ENCODE measurements around the gene OGG1. TPM values are rescaled to one million over a fixed set of nuclear protein-coding genes. Genes with fewer than 3 reads are reported as not detected.

Gene OGG1
- total RNA-seq, 4 donors from 2014 or later = 26.8 to 54.9 (median 40.6) TPM

DNA sequence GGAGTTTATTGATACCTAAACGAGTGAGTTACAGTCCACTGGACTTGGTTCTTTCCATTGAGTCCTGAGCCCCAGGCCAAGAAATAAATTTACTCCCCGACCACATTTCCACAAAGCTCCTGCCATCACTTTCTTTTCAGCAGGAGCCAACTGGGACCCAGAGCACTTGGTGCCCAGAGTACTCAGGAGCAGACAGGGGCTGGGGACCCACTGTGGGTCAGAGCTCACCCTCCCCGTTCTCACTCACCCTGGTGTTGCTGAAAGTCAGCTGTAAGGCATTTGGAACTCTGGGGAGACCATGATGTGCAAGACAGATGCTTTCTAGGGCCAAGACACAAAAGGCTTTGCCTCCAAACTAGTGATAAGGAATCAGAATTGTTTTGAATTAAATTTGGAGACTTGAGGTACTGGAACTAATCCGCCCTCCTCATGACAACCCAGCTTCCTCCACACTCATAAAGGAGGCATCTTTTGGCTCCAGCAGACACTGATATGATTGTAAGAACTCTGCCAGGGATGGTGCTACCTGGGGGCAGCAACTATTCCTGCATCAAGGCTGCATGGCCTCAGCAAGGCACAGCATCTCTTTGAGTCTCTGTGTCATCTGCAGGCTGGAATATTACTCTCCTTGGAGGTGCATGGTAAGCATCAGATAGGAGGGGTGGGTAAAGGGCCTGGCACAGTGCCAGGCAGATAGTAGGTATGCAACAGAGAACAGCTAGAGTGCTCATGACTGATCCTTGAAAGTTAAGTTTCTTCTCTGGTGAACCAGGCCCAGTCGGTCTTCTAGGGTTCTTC is 27.3 kb downstream of the OGG1 start:
- WGBS, 2 donors = 72 to 76% methylated on average over 5 of the region's 5 CpGs

DNA sequence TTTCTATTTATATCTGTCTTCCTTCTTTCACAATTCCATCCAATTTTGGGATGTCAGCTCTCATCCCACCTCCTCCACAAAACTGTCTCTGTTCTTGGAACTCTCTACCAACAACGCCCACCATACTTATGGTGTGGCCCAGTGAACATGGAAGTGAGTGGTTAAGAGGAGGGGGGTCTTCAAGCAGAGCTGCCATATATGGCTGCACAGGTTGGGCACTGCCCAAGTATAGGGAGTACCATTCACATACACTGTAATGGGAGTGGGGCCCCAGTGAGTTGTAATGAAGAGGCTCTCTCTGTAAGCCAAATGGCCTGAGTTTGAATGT is 27.9 kb downstream of the OGG1 start:
- H3K9me3 ChIP-seq = no peaks in the 10 kb centered on the region
- H3K36me3 ChIP-seq = peaks cover 0 to 37% (median 0%) of the 10 kb centered on the region in 3 donors
- peaks cover 0 to 20% (median 9%) of the 10 kb centered on the region in 4 donors for H3K4me1 ChIP-seq
- 59 to 94% methylated on average over 1 of the region's 1 CpG for WGBS, 2 donors
- H3K27ac ChIP-seq = no peak overlapping the region
- H3K27me3 ChIP-seq = no peaks in the 10 kb centered on the region
- DNase-seq (ENCODE audit: low spot score in 2 of 2) = no peak
- H3K4me3 ChIP-seq = no peak overlapping the region
- TF ChIP-seq, protein P1, sequence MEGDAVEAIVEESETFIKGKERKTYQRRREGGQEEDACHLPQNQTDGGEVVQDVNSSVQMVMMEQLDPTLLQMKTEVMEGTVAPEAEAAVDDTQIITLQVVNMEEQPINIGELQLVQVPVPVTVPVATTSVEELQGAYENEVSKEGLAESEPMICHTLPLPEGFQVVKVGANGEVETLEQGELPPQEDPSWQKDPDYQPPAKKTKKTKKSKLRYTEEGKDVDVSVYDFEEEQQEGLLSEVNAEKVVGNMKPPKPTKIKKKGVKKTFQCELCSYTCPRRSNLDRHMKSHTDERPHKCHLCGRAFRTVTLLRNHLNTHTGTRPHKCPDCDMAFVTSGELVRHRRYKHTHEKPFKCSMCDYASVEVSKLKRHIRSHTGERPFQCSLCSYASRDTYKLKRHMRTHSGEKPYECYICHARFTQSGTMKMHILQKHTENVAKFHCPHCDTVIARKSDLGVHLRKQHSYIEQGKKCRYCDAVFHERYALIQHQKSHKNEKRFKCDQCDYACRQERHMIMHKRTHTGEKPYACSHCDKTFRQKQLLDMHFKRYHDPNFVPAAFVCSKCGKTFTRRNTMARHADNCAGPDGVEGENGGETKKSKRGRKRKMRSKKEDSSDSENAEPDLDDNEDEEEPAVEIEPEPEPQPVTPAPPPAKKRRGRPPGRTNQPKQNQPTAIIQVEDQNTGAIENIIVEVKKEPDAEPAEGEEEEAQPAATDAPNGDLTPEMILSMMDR (IDR thresholded peaks at IDR 0.05) = no peak
- TF ChIP-seq EP300 (IDR thresholded peaks at IDR 0.05) = no peak
- TF ChIP-seq POLR2A (IDR thresholded peaks at IDR 0.05) = no peak

More for the DNA sequence above, 27.3 kb downstream of the OGG1 start:
- Histone ChIP-seq H3K27ac (no peak overlapping the region), H3K27me3 (no peaks in the 10 kb centered on the region), H3K9me3 (no peaks in the 10 kb centered on the region), H3K4me3 (no peak overlapping the region), H3K4me1 (peaks cover 0 to 20% (median 9%) of the 10 kb centered on the region in 4 donors), H3K36me3 (peaks cover 0 to 31% (median 0%) of the 10 kb centered on the region in 3 donors)
- TF ChIP-seq POLR2A (IDR thresholded peaks at IDR 0.05) (no peak), EP300 (IDR thresholded peaks at IDR 0.05) (no peak)
- TF ChIP-seq, protein P1 (IDR thresholded peaks at IDR 0.05) = no peak
- no peak for DNase-seq (ENCODE audit: low spot score in 2 of 2)

DNA sequence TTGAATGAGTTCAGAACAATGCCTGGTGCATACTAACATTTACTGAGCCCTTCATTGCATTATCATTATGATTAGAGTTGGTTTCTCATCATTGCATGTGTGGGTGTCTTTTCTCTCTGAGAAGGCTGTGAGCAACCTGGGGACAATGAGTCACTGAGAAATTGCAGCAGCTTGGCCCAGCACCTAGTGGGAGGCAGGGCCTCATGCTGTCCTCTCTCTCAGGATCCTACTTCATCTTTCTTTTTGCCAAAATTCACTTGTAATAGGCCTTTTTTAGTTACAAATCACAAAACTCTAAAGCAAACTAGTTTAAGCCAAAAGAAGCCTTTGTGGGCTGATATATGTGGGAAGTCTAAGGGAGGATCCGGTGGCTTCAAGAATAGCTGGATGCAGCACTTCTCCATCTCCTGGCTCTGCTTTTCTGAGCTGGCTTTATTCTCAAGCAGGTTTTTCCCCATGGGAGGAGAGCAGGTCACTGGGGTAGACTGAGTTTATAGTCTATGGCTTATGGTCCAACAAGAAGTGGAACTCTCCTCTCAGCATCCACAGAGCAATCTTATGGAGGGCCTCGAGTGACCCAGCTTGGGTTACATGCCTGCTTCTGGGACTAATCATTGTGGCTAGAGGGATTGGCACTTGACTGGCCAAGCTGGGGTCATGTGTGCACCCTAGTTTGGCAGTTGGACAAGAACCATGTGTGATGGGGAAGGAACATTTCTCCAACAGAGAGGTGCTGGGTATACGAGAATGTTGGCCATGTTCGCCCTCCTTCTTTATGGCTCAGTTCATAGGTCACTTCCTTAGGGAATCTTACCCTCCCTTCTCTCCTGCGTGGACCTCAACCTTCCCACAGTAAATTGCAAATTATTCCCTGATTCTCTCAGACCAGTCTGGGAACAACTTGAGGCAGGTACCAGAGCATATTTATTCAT is 28.7 kb downstream of the OGG1 start:
- H3K27me3 ChIP-seq = no peaks in the 10 kb centered on the region
- H3K27ac ChIP-seq = peak overlapping the region in 1 of 4 donors; percentile 25
- no peaks in the 10 kb centered on the region for H3K9me3 ChIP-seq
- peaks cover 0 to 44% (median 0%) of the 10 kb centered on the region in 3 donors for H3K36me3 ChIP-seq
- WGBS, 2 donors = 61 to 64% methylated on average over 5 of the region's 5 CpGs
- peaks cover 0 to 20% (median 9%) of the 10 kb centered on the region in 4 donors for H3K4me1 ChIP-seq
- no peak for DNase-seq (ENCODE audit: low spot score in 2 of 2)
- no peak overlapping the region for H3K4me3 ChIP-seq
- no peak for TF ChIP-seq EP300 (IDR thresholded peaks at IDR 0.05)
- TF ChIP-seq, protein P1 (IDR thresholded peaks at IDR 0.05) = no peak
- no peak for TF ChIP-seq POLR2A (IDR thresholded peaks at IDR 0.05)

DNA sequence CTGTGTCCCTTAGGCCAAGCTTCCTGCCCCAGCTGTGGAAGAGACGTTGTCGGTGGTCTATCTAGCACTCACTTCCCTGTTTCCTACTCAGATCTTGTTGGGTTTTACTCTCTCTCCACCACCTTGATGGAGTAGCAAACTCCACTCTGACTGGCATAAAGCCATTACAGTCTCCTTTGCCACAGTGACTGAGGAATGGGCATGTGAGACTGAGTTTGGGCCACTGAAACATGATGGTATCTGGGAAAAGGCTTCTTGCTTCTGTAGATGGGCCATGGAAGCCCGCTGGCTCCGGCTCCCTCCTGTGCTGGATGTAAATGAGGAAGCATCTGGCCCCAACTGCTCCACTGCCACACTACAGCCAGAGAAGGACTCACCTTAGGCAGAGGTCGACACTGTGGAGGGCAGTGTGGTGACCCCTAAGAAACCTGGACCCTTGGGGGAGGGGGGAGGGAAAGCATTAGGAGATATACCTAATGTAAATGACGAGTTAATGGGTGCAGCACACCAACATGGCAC is 29.4 kb downstream of the OGG1 start:
- no peak for DNase-seq (ENCODE audit: low spot score in 2 of 2)
- 78 to 84% methylated on average over 6 of the region's 6 CpGs for WGBS, 2 donors
- H3K36me3 ChIP-seq = peaks cover 4 to 52% (median 4%) of the 10 kb centered on the region in 3 donors
- no peaks in the 10 kb centered on the region for H3K27me3 ChIP-seq
- H3K27ac ChIP-seq = peak overlapping the region in 1 of 4 donors; percentile 25
- no peak for TF ChIP-seq POLR2A (IDR thresholded peaks at IDR 0.05)
- TF ChIP-seq EP300 (IDR thresholded peaks at IDR 0.05) = no peak
- TF ChIP-seq, protein P1 (IDR thresholded peaks at IDR 0.05) = no peak
- H3K9me3 ChIP-seq = no peaks in the 10 kb centered on the region
- peaks cover 0 to 20% (median 9%) of the 10 kb centered on the region in 4 donors for H3K4me1 ChIP-seq
- no peak overlapping the region for H3K4me3 ChIP-seq
